Thoracic aorta (tissue), 2 donors: ENCODE data around the gene CDHR1. TPM values are rescaled to one million over a fixed set of nuclear protein-coding genes. Genes with fewer than 3 reads are reported as not detected.

Experiments used
- ATAC-seq: fragments of 150-250 bp; one replicate; pipeline ENCODE4 v1.8.0; 2017; ENCODE audit warnings: low read depth; ENCODE audit not compliant: insufficient number of reproducible peaks, low FRiP score
- DNase-seq: peaks from one replicate; pipeline ENCODE4 v3.0.0-alpha.2; 2020; ENCODE audit warnings: low spot score
- H3K27ac ChIP-seq, 2 donors: fragments of 200-600 bp; sonication (generic); 1 replicate in 1 of 2; 2 replicates in 1 of 2; pipeline ENCODE4 v1.5.1; 2016; ENCODE audit warnings: mild to moderate bottlenecking in 2 of 2, moderate library complexity in 2 of 2
- H3K27me3 ChIP-seq: fragments of 200-600 bp; sonication (generic); replicated peaks from 2 replicates; pipeline ENCODE4 v1.6.0; 2016; ENCODE audit warnings: mild to moderate bottlenecking; ENCODE audit not compliant: insufficient read depth
- H3K36me3 ChIP-seq: fragments of 200-600 bp; sonication (generic); one replicate; pipeline ENCODE4 v1.5.1; 2016
- H3K4me1 ChIP-seq, 2 donors: fragments of 200-600 bp; sonication (generic); 1 replicate in 1 of 2; 2 replicates in 1 of 2; pipeline versions ENCODE4 v1.5.1 to v1.6.0; 2016; ENCODE audit warnings: low read depth in 2 of 2, mild to moderate bottlenecking in 1 of 2; ENCODE audit not compliant: control insufficient read depth in 1 of 2
- H3K4me3 ChIP-seq: fragments of 200-600 bp; sonication (generic); 2 replicates; pipeline ENCODE4 v1.5.1; 2016; ENCODE audit warnings: mild to moderate bottlenecking
- H3K9me3 ChIP-seq: fragments of 200-600 bp; sonication (generic); 2 replicates; pipeline ENCODE4 v1.5.1; 2016
- total RNA-seq, 2 donors: library from RNA; depleted of rRNA; stranded (reverse); fragments of >200 nt; gene quantifications; one replicate each; pipeline versions ENCODE4 v1.1.0 to v1.2.3, GENCODE V29; 2016
- TF ChIP-seq, protein P1 (sequence below): fragments of 200-600 bp; sonication (generic); IDR thresholded peaks from one replicate; pipeline ENCODE4 v1.5.1; 2019; ENCODE audit warnings: antibody characterized with exemption

The CDHR1 gene
- total RNA-seq, 2 donors from 2014 or later = 0.14 TPM; not detected in 1

GRCh38 chr10:84214046-84214572 lies 19.8 kb downstream of the CDHR1 start:
- Histone ChIP-seq H3K27me3 (no peaks in the 10 kb centered on the region), H3K9me3 (no peaks in the 10 kb centered on the region), H3K36me3 (no peaks in the 10 kb centered on the region), H3K4me3 (no peak overlapping the region), H3K27ac (no peak overlapping the region), H3K4me1 (no peaks in the 10 kb centered on the region)
- DNase-seq = no peak
- no peak for ATAC-seq
- TF ChIP-seq, protein P1, sequence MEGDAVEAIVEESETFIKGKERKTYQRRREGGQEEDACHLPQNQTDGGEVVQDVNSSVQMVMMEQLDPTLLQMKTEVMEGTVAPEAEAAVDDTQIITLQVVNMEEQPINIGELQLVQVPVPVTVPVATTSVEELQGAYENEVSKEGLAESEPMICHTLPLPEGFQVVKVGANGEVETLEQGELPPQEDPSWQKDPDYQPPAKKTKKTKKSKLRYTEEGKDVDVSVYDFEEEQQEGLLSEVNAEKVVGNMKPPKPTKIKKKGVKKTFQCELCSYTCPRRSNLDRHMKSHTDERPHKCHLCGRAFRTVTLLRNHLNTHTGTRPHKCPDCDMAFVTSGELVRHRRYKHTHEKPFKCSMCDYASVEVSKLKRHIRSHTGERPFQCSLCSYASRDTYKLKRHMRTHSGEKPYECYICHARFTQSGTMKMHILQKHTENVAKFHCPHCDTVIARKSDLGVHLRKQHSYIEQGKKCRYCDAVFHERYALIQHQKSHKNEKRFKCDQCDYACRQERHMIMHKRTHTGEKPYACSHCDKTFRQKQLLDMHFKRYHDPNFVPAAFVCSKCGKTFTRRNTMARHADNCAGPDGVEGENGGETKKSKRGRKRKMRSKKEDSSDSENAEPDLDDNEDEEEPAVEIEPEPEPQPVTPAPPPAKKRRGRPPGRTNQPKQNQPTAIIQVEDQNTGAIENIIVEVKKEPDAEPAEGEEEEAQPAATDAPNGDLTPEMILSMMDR = no peak

DNA sequence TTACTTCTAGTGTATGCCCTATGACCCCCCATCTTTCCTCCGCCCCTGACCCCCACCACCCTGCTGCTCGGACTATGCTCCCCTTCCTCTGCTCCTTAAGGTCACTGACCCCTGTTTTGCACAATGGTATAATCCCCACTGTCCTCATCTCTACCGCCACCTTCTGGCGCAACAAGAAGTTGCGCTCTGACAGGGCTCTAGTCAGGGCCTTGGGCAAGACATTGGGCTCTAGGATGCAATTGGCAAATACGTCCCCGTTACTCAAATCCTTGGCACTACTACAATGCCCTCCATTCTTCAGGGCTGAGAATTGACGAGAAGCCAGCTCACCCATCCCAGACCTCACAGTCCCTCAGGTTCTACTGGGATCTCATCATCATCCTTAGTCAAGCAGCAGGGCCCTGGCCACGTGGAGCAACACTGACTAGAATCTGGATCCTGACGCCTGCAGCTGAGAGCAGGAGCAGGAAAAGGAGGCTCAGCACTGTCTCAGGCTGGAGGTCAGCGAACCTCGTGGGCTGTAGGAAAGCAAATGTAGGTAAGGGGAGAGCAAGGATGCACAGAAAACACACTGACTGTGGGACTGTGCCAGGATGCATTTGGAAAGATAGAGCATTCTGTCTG lies 20.4 kb downstream of the CDHR1 start:
- Histone ChIP-seq H3K4me3 (no peak overlapping the region), H3K9me3 (no peaks in the 10 kb centered on the region), H3K36me3 (no peaks in the 10 kb centered on the region), H3K27me3 (no peaks in the 10 kb centered on the region), H3K27ac (no peak overlapping the region), H3K4me1 (no peaks in the 10 kb centered on the region)
- no peak for ATAC-seq
- TF ChIP-seq, protein P1 = no peak
- DNase-seq = no peak

GRCh38 chr10:84216834-84217233 lies 22.5 kb downstream of the CDHR1 start:
- no peak overlapping the region for H3K4me3 ChIP-seq
- no peaks in the 10 kb centered on the region for H3K36me3 ChIP-seq
- DNase-seq (no peak), ATAC-seq (no peak)
- no peaks in the 10 kb centered on the region for H3K9me3 ChIP-seq
- H3K4me1 ChIP-seq = no peaks in the 10 kb centered on the region
- H3K27ac ChIP-seq = no peak overlapping the region
- no peaks in the 10 kb centered on the region for H3K27me3 ChIP-seq
- TF ChIP-seq, protein P1 = no peak

DNA sequence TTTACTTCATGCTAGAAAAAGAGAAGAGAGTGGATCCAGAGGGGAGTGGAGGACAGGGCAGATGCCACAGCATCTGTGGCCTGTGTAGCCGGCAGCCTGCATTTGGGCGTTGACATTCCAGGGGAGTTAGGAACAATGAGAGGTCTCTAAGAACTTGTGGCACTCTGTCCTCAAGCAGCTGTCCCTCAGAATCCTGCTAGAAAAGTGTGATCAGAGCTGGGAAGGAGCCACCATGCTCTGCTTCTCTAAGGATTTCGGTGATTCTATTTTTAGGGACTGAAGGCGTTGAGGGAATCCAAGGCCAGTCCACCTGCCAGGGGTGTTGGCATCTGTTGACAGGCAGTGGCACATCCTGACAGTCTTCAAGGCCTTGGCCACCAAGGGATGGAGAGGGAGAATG lies 23.4 kb downstream of the CDHR1 start:
- ATAC-seq (no peak), DNase-seq (no peak)
- no peaks in the 10 kb centered on the region for H3K36me3 ChIP-seq
- H3K4me3 ChIP-seq = no peak overlapping the region
- no peaks in the 10 kb centered on the region for H3K4me1 ChIP-seq
- H3K27me3 ChIP-seq = no peaks in the 10 kb centered on the region
- no peak overlapping the region for H3K27ac ChIP-seq
- TF ChIP-seq, protein P1 = no peak
- no peaks in the 10 kb centered on the region for H3K9me3 ChIP-seq

DNA sequence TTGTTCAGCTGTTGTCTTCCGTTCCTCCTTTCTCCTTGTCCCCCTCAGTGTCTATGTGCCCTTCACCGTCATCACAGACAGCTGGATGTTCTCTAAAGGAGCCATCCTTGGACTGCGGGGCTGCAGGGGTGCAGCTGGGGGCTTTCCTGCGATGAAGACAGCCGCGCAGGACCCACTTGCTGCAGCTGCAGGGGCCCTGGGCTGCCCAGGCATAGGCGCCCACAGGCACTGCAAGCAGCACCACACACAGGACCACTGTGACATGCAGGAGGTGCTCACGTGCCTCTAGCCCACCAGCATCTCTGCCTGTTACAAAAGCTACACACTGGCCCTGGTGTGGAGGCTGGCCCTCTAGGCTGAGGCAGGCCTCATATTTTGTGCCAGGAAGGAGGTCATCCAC lies 27.6 kb downstream of the CDHR1 start:
- H3K27me3 ChIP-seq = no peaks in the 10 kb centered on the region
- no peak for ATAC-seq
- H3K4me1 ChIP-seq = no peaks in the 10 kb centered on the region
- H3K36me3 ChIP-seq = no peaks in the 10 kb centered on the region
- no peak overlapping the region for H3K4me3 ChIP-seq
- H3K9me3 ChIP-seq = no peaks in the 10 kb centered on the region
- TF ChIP-seq, protein P1 = no peak
- no peak for DNase-seq
- H3K27ac ChIP-seq = no peak overlapping the region
